Measurements from ENCODE around the gene TMEM240.
"Not testable (repeated sequence)": the region's sequence is repeated elsewhere in the genome, so short reads cannot be mapped to it uniquely, and the experiment has no call there.

The TMEM240 gene

DNA sequence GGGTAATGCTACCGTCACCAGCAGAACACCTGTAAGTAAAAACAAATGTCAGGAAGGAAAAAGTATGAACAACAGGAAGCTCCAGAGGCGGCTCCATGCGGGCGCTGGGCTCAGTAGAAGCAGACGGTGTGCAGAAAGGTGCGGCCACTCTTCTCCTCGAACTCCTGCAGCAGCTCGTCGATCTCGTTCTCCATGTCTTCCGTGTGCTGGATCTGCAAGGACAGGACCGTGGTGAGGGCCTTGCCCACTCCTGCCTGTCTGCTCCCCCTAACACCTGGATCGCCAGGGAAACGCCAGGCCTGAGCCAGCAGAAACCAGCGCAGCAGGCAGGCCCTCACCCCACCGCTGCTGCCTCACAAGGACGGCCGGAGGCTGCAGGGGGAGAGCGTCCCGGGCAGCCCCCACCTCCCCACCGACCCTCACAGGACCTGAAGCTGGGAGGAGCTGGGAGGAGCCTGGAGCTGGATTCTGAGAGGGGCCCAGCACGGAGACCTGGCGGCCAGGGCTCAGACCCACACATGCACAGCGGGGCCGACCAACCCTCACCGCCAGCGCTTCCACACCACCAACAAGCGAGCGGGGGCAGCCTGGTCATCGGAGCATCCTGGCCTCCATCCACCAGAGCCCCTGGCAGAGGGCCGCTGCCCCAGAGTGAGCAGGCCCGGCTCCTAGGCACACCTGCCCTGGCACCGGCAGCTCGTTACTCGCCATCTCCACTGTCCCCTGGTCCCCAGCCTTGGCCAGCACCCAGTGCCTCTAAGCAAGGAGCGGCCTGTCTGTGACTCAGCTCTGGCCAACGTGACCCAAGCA is 1.7 kb upstream of the TMEM240 start:
- no peak overlapping the region for H3K4me3 ChIP-seq (ENCODE audit: low read depth, low read length)

DNA sequence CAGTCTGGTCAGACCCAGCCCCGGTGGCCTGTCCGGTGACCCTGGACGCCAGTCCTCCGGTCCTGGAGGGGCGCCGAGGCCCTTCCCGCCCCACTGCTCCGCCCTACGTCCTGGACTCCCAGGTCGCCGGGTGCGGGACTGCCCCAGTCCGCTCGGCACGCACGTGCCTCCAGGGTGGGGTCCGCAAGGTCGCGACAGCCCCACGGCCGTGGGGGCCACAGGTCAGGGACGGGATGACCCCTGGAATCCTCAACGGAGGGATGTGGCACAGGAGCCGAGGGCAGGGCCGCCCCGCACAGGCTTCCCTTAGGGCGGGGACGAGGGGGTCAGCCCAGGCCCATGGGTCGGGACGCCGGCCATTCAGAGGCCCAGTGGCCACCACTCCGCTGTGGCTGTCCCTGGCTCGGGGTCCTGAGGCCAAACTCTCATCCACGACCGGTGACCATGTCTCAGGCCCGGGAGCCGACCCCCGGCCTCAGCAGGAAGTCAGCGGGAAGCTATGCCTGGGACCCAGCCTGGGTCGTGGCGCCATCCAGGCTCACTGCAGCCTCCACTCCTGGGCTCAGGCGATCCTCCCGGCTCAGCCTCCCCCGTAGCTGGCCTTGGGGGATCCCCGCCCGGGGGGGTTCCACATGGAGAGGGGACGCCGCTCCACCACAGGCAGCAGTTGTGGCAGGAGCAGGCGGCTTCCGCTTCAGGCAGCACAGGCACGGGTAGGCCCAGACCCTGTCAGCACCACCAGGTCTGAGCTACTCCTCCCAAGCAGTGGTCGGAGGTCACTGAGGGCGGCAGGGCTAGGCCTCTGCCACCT is 599 bp upstream of the TMEM240 start:
- H3K4me3 ChIP-seq (ENCODE audit: low read depth, low read length): peak overlapping the region; percentile 43

DNA sequence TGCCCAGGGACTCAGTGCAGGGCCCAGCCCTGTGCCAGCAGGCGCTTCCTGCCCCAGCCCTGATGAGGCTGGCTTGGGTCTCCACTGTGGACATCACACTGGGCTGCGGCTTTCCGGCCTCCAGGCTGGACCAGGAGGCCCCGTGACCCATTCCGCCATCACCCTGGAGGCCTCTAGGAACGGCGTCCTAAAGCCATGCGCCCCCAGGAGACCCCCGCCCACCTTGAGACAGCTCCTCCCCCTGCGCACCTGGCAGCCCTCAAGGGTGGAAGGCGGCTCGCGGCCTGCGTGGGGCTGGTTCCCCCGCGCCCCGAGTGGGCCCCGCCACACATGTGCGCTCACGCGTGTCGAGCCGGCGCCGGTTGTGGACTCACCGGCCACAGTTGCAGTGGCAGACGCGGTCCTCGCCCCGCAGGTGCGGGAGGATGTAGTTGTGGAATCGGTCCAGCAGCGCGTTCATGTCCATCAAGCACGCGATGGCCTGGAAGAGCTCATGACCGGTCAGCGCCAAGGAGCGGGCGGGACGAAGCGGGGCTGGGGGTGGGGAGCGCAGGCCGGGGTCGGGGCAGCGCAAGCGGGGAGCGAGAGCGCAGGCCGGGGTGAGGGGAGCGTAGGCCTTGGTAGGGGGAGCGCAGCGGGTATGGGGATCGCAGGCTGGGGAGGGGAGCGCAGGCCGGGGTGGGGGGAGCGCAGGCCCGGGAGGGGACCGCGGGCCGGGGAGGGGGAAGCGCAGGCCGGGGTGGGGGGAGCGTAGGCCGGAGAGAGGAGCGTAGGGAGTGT is 924 bp downstream of the TMEM240 start:
- peak overlapping the region; percentile 50 for H3K4me3 ChIP-seq (ENCODE audit: low read depth, low read length)

DNA sequence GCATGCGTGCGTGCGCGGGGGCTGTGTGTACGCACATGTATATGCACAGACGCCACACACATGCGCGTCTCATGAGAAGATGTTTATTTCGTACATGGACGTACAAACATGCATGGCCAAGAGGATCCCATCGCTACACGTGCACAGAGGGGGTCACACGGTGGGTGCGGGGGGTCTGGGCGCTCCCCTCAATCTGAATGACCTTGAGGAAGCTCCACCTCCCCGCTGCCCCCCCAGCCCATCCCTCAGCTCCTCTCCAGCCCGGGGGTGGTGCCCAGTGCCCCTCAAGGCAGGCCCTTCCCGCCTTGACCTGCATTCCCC is 1.5 kb downstream of the TMEM240 start:
- H3K4me3 ChIP-seq (ENCODE audit: low read depth, low read length): no peak overlapping the region

DNA sequence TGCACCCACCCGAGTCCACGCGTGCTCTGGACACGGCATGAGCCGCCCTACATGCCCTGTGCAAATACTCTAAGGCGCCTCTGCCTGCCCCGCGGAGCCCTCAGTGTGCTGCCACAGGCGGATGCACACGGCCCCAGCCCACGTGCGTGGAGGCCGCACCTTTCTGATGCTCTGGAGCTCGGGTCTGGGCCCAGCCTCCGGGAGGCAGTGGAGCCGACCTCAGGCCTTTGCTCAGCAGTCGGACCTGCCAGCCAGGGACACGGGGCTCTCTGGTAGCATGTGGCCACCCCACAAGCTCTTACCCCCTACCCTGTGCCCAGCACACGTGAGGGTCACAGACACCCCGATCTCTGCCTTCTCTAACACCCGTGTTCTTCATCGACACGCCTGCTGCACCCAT is 2.1 kb downstream of the TMEM240 start:
- H3K4me3 ChIP-seq (ENCODE audit: low read depth, low read length): no peak overlapping the region

DNA sequence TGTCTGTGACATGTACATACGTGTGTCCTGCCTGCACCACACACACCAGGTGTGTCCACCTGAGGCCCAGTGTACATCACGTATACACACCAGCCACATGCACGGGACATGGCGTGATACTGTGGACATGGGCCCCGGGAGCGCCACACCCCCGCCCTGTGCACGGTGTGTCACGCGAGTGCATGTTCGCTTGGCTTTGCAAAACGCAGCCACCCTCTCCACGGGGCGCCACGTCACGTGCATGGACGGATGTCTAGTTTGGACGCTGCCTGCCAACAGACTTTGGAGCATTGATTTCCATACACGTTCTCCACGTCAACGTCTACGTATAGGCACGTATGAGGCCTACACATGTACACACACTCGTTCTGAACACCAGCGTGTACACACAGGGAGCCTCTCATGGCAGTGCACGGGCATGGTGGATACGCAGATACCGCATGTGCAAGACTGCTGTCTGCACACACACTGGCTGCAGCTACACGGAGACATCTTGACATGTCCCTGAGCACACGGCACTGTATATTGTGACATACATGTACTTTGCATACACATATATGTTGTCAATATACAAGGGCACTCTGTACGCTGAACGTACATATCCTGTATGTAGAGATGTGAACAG is 2.7 kb downstream of the TMEM240 start:
- H3K4me3 ChIP-seq (ENCODE audit: low read depth, low read length): no peak overlapping the region

DNA sequence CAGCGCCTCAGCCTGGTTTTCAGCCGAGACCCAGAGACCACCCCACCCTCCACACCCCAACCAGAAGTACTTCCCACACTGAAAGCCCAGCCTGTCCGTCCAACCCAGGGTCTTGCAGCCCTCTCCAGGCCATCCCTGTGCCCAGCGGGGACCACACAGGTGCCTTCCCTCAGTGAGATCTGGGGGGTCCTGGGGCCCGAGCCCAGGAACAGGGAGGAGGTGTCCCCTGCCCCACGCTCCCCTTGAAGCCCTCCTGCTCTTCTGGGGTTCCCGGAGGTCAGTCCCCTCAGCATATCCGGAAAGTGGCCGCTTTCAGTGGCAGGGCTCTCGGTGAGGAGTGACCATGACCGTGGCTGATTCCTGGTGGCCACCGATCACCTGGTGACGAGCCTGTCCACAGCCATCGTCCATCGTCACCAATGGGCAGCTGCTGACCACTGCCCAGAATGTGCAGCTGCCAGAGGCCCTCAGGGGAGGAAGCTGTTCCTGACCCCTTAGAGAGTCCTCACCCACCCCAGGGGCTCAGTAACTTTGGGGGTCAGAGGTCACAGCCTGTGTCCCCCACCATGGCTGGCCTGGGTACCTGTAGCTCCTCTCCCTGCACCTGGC is 3.4 kb downstream of the TMEM240 start:
- H3K4me3 ChIP-seq (ENCODE audit: low read depth, low read length): no peak overlapping the region

DNA sequence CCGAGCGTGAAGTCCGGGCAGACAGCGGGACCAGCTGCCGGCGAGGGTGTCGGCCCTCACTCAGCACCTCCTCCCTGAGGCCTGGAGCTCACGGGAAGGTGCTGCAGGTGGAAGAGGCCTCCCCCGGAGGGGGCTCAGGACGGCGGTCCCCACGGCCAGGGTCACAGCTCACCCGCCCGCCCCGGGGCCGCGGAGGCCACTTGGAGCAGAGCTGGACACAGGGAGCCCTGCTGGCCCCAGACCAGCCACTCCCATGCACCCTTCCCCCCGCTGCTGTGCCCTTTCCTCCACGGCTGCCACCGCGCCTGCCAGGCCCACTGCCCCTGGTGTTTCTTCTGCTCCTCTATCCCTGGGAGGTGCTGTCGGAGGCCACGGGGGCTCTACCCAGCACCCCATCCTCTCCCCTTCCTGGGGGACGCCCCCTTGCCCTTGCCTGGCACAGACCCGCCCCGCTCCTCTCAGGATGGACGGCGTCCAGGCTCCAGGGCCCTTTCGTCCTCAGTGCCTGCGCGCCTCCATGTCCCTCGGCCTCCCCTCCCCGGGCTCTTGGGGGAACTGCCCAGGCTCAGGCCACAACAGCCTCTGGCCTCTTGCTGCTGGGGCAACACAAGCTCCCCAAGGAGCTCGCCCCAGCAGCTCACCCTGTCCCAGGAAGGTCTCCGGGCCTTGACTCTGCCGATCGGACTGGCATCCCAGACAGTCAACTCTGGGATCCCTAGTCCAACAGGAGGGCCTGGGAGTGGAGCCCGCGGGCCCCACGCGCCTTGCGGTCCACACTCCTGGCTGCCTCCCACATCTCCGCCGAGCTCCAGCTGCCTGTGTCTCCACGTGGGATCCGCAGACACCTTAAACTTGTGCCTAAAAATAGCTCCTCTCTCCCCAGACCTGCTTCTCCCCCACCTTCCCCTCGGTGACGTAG is 4.1 kb downstream of the TMEM240 start:
- no peak overlapping the region for H3K4me3 ChIP-seq (ENCODE audit: low read depth, low read length)

DNA sequence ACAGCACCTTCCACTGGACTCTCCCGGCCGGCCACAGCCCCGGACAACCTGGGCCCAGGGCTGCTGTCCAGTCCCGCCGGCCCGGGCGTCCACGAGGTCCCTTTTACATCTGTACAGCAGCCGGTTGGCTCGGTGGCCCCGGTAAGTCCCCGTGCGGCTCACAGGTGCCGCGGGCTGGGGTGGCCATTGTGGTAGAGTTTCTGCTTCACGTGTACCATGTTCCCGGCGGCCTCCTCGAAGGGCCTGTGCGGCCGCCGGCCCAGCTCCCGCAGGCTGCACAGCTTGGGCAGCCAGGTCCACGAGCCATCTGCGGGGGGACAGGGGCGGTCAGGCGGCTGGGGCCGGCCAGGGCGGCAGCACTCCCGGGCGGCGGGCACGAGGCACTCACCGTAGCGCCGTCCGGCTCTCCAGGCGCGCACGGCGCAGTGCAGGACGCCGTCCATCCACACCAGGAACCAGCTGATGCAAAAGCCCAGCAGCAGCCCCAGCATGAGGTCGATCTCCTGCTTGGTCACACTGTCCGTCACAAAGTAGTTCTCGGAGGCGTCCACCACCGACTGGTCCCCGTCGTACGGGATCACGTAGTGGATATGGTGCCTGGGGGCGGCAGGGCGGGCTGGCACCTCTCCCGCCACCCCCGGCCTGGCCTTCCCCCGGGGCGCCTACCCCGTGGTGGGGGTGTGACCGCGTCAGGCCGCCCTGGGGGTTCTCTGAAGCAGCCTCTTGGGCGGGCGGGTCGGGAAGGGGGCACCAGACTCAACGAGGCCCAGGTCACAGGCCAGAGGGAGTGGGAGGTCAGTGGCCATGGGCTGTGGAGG is 5.0 kb downstream of the TMEM240 start:
- H3K4me3 ChIP-seq (ENCODE audit: low read depth, low read length): no peak overlapping the region

DNA sequence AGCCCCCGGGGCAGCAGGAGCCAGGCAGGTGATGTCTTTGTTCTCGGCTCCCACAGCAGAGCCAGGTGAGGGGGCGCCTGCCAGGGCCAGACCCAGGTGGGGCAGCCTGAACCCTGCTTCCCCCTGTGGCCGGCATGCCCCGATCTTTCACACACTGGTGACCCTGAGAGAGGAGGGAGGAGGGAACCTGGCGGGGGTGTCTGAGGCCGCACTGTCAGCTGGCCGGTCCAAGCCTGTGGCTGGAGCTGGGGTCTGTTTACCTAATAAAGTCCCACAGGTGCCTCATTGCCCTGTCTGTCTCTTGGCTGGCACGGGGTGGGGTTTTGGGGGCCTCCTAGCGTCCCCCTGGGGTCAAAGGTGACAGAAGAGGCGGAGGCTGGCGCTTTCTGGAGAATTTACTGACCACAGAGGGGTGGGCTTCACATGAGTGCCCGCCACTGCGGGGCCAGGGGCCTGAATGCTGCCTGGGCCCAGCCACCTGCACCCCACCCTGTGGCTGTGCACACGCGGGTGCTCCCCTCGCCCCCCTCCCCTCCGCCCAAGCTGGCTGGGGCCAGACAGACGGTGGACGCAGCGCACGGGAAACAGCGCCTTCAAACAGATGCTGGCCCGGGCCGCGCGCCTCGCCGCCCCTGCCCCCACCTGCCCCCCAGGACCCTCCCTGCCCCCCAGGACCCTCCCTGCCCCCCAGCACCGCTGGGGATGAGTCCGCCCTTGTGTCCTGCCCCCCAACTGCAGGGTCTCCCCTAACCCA is 5.8 kb downstream of the TMEM240 start:
- H3K4me3 ChIP-seq (ENCODE audit: low read depth, low read length): no peak overlapping the region

DNA sequence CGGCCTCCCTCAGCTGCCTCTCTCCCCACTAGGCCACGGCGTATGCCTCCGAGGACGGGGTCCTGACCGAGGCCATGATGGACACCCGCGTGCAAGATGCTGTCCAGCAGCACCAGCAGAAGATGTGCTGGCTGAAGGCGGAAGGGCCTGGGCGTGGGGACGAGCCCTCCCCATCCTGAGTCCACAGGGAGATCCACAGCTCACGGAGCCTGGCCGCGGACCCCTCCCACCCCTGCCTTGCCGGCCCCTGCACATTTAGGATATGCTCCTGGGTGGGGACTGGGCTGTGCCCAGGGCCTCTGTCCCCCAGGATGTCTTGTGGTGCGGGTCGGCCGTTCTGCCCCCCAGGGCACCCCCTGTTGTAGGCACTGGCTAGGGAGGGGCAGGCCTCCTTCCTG is 6.5 kb downstream of the TMEM240 start:
- not testable (repeated sequence) for H3K4me3 ChIP-seq (ENCODE audit: low read depth, low read length)

DNA sequence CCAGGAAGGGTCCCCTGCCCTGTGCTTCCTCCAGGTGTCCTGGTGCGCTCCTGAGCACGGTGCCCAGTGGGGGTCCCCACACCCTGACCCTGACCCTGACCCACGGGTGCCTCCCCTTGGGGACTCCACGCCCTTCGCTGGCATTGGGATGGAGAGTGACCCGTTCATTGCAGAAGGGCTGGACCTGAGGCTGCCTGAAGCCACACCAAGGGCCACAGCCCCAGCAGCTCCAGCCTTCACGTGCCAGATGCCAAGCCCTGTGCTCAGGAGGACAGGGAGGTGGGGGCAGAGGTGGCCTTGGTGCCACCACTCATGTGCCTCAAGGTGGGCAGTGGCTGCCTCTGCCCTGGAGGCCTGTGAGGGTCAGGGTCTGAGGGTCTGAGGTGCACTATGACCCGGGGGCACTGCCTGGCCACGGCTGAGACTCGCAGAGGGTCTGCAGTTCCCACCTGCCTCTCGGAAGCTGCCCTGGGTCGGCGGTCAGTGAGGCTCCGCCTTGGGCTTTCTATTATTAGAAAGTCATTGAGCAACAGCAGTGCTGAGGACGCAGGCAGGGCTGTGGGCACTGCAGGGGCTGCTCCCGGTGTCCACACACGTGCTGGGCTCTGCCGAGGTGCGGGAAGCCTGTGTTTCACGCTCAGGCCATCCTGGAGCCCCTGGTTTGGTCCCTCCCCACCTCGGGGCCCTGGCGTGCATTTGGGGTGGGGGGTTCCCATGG is 7.1 kb downstream of the TMEM240 start:
- not testable (repeated sequence) for H3K4me3 ChIP-seq (ENCODE audit: low read depth, low read length)

DNA sequence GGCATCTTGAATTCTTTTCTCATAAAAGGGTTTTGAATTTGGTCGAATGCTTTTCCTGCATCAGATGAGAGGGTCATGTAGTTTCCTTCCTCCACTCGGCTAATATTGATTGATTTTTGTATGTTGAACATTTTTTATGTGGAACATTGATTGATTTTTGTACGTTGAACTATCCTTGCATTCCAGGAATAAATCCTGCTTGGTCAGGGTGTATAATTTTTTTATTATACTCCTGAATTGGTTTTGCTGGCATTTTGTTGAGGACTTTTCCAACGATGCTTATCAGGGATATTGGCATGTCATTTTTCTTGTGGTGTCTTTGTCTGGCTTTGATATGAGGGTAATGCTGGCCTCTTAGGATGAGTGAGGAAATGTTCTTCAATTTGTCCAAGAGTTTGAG is 8.5 kb downstream of the TMEM240 start:
- H3K4me3 ChIP-seq (ENCODE audit: low read depth, low read length): no peak overlapping the region

DNA sequence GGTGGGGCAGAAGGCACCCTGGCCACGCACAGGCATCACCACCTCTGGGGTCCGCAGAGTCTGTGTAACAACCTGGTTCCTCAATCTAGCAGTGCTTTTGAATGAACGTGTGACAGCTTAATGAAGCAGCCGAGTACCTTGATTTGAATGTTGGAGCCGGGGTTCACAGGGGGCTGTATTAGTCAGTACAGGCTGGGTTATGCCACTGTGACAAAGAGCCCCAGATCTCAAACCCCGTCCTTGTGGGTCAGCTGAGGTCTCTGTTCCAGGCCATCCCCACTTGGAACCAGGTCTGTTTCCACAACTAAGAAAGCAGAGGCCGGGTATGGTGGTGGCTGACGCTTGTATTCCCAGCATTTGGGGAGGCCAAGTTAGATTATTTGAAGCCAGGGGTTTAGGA is 10.5 kb downstream of the TMEM240 start:
- no peak overlapping the region for H3K4me3 ChIP-seq (ENCODE audit: low read depth, low read length)

DNA sequence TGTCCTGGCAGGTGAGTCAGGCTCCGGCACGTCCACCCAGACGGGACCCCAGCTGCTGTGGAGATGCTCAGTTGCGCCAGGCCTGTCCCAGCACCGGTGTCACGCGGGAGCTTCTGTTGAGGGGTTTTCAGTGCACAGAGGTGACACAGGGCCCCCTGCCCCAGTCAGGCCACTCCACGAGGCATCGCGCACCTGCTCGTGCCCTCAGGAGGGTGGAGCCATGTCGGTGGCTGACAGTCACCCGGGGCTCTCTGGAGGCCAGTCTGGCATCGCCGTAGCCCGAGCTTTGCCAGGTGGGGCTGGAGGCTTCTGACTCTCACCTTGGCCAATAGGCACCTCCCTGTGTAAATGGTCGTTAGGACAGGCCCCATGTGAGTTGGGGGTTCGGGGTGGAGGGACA is 11.1 kb downstream of the TMEM240 start:
- no peak overlapping the region for H3K4me3 ChIP-seq (ENCODE audit: low read depth, low read length)

DNA sequence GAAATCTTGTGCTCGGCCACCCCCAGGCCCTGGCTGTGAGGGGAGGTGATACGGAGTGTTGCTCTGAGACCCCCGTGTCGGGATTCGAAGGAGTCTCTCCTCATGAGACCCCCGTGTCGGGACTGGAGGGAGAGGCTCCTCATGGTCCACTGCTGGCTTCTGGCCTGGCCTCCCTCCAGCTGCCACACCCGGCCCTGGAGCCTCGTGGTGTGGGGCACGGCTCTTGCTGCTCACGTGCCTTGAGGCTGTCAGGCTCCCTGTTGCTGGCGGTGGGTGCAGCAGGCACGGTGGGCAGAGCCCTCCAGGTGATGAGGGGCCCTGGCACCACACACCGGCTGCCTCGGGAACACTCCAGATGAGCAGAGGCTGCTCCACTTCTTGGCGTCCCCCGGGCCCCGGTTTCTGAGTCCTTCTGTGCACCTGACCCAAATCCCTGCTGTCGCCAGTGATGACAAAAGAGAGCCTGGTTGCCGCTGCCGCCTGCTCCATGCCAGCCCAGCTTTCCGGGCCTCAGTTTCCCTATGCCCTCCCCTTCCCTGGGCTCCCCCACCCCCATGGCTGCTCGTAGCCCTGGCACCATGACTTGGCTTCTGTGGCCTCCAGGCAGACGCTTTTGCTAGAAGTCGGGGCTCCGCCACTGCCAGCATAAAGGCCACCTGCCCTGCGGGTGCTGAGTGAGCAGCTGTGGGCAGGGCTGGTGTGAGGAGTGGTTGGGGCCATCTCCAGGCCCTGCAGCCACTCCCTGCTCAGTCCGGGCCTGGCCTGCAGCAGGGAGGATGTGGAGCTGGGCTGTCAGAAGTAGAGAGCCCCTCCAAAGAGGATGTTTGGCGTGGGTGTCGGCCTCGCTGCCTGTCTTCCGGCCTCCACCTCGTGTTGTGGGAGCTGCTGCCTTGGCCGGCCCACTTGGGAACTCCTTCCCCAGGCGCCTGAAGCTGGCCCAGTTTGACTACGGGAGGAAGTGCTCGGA is 11.8 kb downstream of the TMEM240 start:
- no peak overlapping the region for H3K4me3 ChIP-seq (ENCODE audit: low read depth, low read length)
